GM19452 (cell line): ENCODE measurements around the gene HYAL3.

ENCODE experiments used
- ATAC-seq: cut with Tn5 transposase; IDR thresholded peaks from one replicate; pipeline ENCODE4 v1.9.1; 2021; ENCODE audit not compliant: unreplicated experiment

The HYAL3 gene

GRCh38 chr3:50298836-50299637 lies at the start of gene HYAL3, which contains the start of gene NAA80:
Gene HYAL3 (minus strand): TSS chr3:50299405. CDS start chr3:50295602, 3,803 bp downstream.
Gene NAA80 (minus strand): TSS chr3:50299405. CDS start chr3:50297463, 1,942 bp downstream.
- ATAC-seq, result peak; percentile 83

GRCh38 chr3:50347187-50347813 lies 48.1 kb upstream of the HYAL3 start:
- no peak for ATAC-seq

- ATAC-seq, result no peak
Observed at GRCh38 chr3:50345586-50346234, 46.5 kb upstream of the HYAL3 start, which contains the start of gene ZMYND10. Gene ZMYND10 (minus strand): TSS chr3:50345732. CDS start chr3:50345579, 153 bp downstream.

- ATAC-seq, result no peak
Observed at GRCh38 chr3:50345008-50345407, 45.8 kb upstream of the HYAL3 start.

- ATAC-seq, result no peak
Observed at GRCh38 chr3:50342813-50343633, 43.8 kb upstream of the HYAL3 start.

- ATAC-seq, result no peak
Observed at GRCh38 chr3:50341996-50342650, 42.9 kb upstream of the HYAL3 start.

- ATAC-seq, result no peak
Observed at GRCh38 chr3:50341537-50341936, 42.3 kb upstream of the HYAL3 start.

- no peak for ATAC-seq
Observed at GRCh38 chr3:50340448-50341329, 41.5 kb upstream of the HYAL3 start, which contains the start of gene RASSF1. Gene RASSF1 (minus strand): TSS chr3:50340836. CDS start chr3:50340805, 31 bp downstream.

- no peak for ATAC-seq
Observed at GRCh38 chr3:50340147-50340447, 40.9 kb upstream of the HYAL3 start.

- ATAC-seq, result no peak
Observed at GRCh38 chr3:50339485-50340146, 40.4 kb upstream of the HYAL3 start.

- no peak for ATAC-seq
Observed at GRCh38 chr3:50338965-50339364, 39.8 kb upstream of the HYAL3 start.

- peak; percentile 68 for ATAC-seq
Observed at GRCh38 chr3:50337175-50337861, 38.1 kb upstream of the HYAL3 start.

- ATAC-seq, result peak; percentile 38
Observed at GRCh38 chr3:50336452-50337174, 37.4 kb upstream of the HYAL3 start.

- ATAC-seq, result no peak
Observed at GRCh38 chr3:50334339-50335075, 35.3 kb upstream of the HYAL3 start.

- ATAC-seq, result no peak
Observed at GRCh38 chr3:50333744-50334328, 34.6 kb upstream of the HYAL3 start.

- no peak for ATAC-seq
Observed at GRCh38 chr3:50331364-50331907, 32.2 kb upstream of the HYAL3 start.
